Calu3 (cell line): ENCODE data around the gene FPR1. TPM values are rescaled to one million over a fixed set of nuclear protein-coding genes. Genes with fewer than 3 reads are reported as not detected.

Source experiments
- BruUV-seq: library from RNA; stranded (reverse); fragments of 400-500 nt; replicated peaks from 2 replicates; lab custom pipeline; 2021; lab: Mats Ljungman, UMichigan
- CTCF ChIA-PET: fragments of 300-600 bp; sonication (Branson Sonifier 250); formaldehyde crosslinking; loops from one replicate; lab custom pipeline; 2022; ENCODE audit warnings: antibody characterized with exemption; lab: Charles Lee
- DNase-seq: peaks from one replicate; pipeline ENCODE4 v3.0.0; 2022
- H3K27ac Mint-ChIP-seq: one replicate; pipeline ENCODE4 v1.8.0; 2022; ENCODE audit warnings: mixed read lengths; ENCODE audit not compliant: unreplicated experiment
- H3K27me3 Mint-ChIP-seq: one replicate; pipeline ENCODE4 v1.8.0; 2022; ENCODE audit warnings: mixed read lengths; ENCODE audit not compliant: unreplicated experiment
- H3K36me3 Mint-ChIP-seq: one replicate; pipeline ENCODE4 v1.8.0; 2022; ENCODE audit warnings: mild to moderate bottlenecking, moderate library complexity, mixed read lengths; ENCODE audit not compliant: insufficient read depth, unreplicated experiment
- H3K4me1 Mint-ChIP-seq: one replicate; pipeline ENCODE4 v1.8.0; 2022; ENCODE audit warnings: mild to moderate bottlenecking, low read depth, mixed read lengths; ENCODE audit not compliant: unreplicated experiment
- H3K4me3 Mint-ChIP-seq: one replicate; pipeline ENCODE4 v1.8.0; 2022; ENCODE audit warnings: mild to moderate bottlenecking, low read depth, moderate library complexity, mixed read lengths; ENCODE audit not compliant: unreplicated experiment
- H3K9me3 Mint-ChIP-seq: one replicate; pipeline ENCODE4 v1.8.0; 2022; ENCODE audit warnings: low read depth, mixed read lengths; ENCODE audit not compliant: unreplicated experiment
- CTCF ChIP-seq: fragments of 200-600 bp; IDR thresholded peaks from one replicate; pipeline ENCODE4 v1.8.0; 2022; ENCODE audit warnings: antibody characterized with exemption; ENCODE audit not compliant: unreplicated experiment
- intact Hi-C: fragments of 100-400 bp; cut with micrococcal nuclease; formaldehyde crosslinking; loops from one replicate; pipeline ENCODE4 v1.10.0; 2022; ENCODE audit not compliant: unreplicated experiment
- total RNA-seq: library from RNA; stranded (reverse); gene quantifications from 2 replicates; pipeline ENCODE4 v1.2.3, GENCODE V29; 2022

Gene FPR1
- total RNA-seq, 1 experiment from 2014 or later: not detected

DNA sequence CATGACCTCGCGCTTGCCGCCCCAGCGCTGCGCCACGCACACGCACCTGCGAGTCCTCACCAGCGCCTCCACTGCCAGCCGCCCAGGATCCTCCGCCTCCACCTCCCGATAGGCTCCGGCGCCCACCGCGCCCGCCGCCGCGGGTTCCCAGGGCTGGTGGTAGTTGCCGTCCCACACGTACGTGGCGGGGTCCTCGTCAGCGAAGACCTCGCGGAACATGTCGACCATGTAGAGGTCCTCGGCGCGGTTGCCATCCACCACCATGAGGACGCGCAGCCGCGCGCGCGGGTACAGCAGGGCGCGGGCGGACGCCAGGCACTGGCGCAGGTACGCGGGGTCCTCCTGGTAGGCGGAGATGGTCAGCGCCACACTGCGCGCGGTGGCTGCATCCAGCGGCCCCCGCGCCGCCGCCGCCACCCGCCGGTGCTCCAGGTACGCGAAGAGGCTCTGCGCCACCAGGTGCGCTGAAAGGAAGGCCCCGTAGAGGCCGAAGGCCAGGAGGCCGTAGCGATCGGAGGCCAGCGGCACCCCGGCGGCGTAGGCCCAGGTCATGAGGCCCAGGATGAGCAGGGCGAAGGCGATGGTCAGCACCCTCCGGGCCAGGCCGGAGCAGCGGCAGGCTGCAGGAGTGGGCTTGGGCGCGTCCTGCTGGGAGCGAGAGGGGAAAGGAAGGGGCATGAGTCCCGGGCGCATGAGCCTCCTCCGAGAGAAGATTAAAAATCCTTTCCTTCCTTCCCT is 32.3 kb downstream of the FPR1 start:
- TF ChIP-seq CTCF: no peak
- Mint-ChIP-seq H3K36me3 (no peaks in the 10 kb centered on the region), H3K27me3 (peaks cover 61% of the 10 kb centered on the region), H3K27ac (no peak overlapping the region), H3K9me3 (peaks cover 17% of the 10 kb centered on the region), H3K4me1 (no peaks in the 10 kb centered on the region), H3K4me3 (no peak overlapping the region)
- CTCF ChIA-PET: no interaction called here
- BruUV-seq: no TSS peak
- no peak for DNase-seq
- intact Hi-C loops: no loop called here

- Mint-ChIP-seq H3K4me1 (no peaks in the 10 kb centered on the region), H3K36me3 (peaks cover 5% of the 10 kb centered on the region), H3K9me3 (peaks cover 17% of the 10 kb centered on the region), H3K27ac (no peak overlapping the region), H3K4me3 (no peak overlapping the region), H3K27me3 (peaks cover 39% of the 10 kb centered on the region)
- CTCF ChIA-PET: no interaction called here
- TF ChIP-seq CTCF: no peak
- no TSS peak for BruUV-seq
- intact Hi-C loops: no loop called here
- no peak for DNase-seq
Measured at GRCh38 chr19:51716925-51717324, 34.8 kb downstream of the FPR1 start.

GRCh38 chr19:51715850-51716249 is 35.8 kb downstream of the FPR1 start:
- no peak for TF ChIP-seq CTCF
- intact Hi-C loops: no loop called here
- H3K27ac Mint-ChIP-seq: no peak overlapping the region
- peaks cover 41% of the 10 kb centered on the region for H3K27me3 Mint-ChIP-seq
- no TSS peak for BruUV-seq
- CTCF ChIA-PET: no interaction called here
- peaks cover 10% of the 10 kb centered on the region for H3K36me3 Mint-ChIP-seq
- H3K9me3 Mint-ChIP-seq: peaks cover 17% of the 10 kb centered on the region
- no peak overlapping the region for H3K4me3 Mint-ChIP-seq
- H3K4me1 Mint-ChIP-seq: no peaks in the 10 kb centered on the region
- no peak for DNase-seq

DNA sequence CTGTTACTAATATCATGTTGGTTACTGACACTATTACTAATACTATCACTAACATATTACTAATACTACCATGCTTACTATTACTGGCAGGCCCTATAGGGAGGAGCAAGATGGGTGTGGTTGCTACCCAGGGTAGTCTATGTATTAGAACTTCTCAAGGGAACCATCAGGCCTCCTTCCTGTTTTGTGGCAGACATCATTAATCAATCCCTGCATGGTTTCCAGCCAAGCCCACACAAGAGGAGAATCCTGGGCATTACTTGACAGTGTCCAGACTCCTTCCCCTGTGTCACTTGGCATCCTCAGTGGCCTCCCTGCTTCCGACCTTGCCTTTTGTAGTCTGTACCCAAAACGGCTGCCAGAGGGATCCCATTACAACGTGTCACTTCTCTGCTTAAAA is 36.8 kb downstream of the FPR1 start:
- intact Hi-C loops: no loop called here
- peaks cover 51% of the 10 kb centered on the region for H3K27me3 Mint-ChIP-seq
- no TSS peak for BruUV-seq

More for the DNA sequence above, 36.8 kb downstream of the FPR1 start:
- no peak for DNase-seq
- Mint-ChIP-seq H3K4me3 (no peak overlapping the region), H3K36me3 (peaks cover 10% of the 10 kb centered on the region), H3K9me3 (peaks cover 15% of the 10 kb centered on the region), H3K4me1 (no peaks in the 10 kb centered on the region), H3K27ac (no peak overlapping the region)
- CTCF ChIA-PET: no interaction called here
- TF ChIP-seq CTCF: no peak
